Measurements from ENCODE around the gene SMYD3.

DNA sequence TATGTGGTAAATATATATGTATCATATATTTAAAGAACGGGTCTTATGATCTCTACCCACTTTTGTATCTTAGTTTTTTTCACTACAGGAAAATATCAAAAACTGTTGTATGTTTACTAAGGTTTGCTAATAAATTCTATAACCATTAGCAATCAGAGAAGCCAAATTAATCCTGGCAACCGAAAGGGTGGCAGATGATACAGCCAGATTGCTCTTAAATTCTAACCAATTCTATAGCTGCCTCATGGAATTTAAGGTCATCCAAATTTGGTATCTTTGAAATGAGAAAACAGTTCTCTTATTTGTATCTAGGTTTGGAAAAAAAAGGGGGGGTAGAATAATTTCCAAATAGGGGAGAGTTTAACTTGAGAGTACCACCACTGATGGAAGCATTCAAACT is 591.2 kb downstream of the SMYD3 start:
- TF ChIP-seq TAF1 (IDR thresholded peaks at IDR 0.05; ENCODE audit: borderline replicate concordance, insufficient read depth, low read length) (no peak), SIN3A (IDR thresholded peaks at IDR 0.05; ENCODE audit: borderline replicate concordance, insufficient read depth, low read length) (no peak), POLR2AphosphoS5 (IDR thresholded peaks at IDR 0.05; ENCODE audit: low read depth, low read length) (no peak)
- TF ChIP-seq, protein P1, sequence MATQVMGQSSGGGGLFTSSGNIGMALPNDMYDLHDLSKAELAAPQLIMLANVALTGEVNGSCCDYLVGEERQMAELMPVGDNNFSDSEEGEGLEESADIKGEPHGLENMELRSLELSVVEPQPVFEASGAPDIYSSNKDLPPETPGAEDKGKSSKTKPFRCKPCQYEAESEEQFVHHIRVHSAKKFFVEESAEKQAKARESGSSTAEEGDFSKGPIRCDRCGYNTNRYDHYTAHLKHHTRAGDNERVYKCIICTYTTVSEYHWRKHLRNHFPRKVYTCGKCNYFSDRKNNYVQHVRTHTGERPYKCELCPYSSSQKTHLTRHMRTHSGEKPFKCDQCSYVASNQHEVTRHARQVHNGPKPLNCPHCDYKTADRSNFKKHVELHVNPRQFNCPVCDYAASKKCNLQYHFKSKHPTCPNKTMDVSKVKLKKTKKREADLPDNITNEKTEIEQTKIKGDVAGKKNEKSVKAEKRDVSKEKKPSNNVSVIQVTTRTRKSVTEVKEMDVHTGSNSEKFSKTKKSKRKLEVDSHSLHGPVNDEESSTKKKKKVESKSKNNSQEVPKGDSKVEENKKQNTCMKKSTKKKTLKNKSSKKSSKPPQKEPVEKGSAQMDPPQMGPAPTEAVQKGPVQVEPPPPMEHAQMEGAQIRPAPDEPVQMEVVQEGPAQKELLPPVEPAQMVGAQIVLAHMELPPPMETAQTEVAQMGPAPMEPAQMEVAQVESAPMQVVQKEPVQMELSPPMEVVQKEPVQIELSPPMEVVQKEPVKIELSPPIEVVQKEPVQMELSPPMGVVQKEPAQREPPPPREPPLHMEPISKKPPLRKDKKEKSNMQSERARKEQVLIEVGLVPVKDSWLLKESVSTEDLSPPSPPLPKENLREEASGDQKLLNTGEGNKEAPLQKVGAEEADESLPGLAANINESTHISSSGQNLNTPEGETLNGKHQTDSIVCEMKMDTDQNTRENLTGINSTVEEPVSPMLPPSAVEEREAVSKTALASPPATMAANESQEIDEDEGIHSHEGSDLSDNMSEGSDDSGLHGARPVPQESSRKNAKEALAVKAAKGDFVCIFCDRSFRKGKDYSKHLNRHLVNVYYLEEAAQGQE (IDR thresholded peaks at IDR 0.05; ENCODE audit: insufficient read depth in 1 of 2, low read depth in 2 of 2, low read length in 2 of 2), result no peak
